GM18867 (cell line): Measurements from ENCODE around the gene SLC9A1.

Experiments used
- ATAC-seq: cut with Tn5 transposase; IDR thresholded peaks from one replicate; pipeline ENCODE4 v1.9.1; 2021; ENCODE audit warnings: mild to moderate bottlenecking, moderate library complexity; ENCODE audit not compliant: unreplicated experiment

Gene SLC9A1

GRCh38 chr1:27084107-27084506, 70.8 kb downstream of the SLC9A1 start:
- ATAC-seq: no peak

GRCh38 chr1:27077968-27078367, 77.0 kb downstream of the SLC9A1 start:
- no peak for ATAC-seq

GRCh38 chr1:27076803-27077202, 78.1 kb downstream of the SLC9A1 start:
- ATAC-seq: no peak

GRCh38 chr1:27074175-27074780, 80.6 kb downstream of the SLC9A1 start:
- no peak for ATAC-seq

GRCh38 chr1:27071049-27071416, 83.9 kb downstream of the SLC9A1 start:
- ATAC-seq: no peak

GRCh38 chr1:27070390-27071048, 84.4 kb downstream of the SLC9A1 start:
- ATAC-seq: no peak

- no peak for ATAC-seq
Measured at GRCh38 chr1:27068922-27069321, 86.0 kb downstream of the SLC9A1 start.

- ATAC-seq: no peak
Measured at GRCh38 chr1:27065999-27066630, 88.8 kb downstream of the SLC9A1 start.

GRCh38 chr1:27060891-27061290, 94.0 kb downstream of the SLC9A1 start:
- no peak for ATAC-seq

- no peak for ATAC-seq
Measured at GRCh38 chr1:27058966-27059669, 95.8 kb downstream of the SLC9A1 start.

GRCh38 chr1:27057801-27058625, 96.9 kb downstream of the SLC9A1 start:
- ATAC-seq: no peak

GRCh38 chr1:27057389-27057788, 97.5 kb downstream of the SLC9A1 start:
- ATAC-seq: no peak

- no peak for ATAC-seq
Measured at GRCh38 chr1:27053977-27054753, 100.8 kb downstream of the SLC9A1 start.

GRCh38 chr1:27052527-27052926, 102.4 kb downstream of the SLC9A1 start:
- no peak for ATAC-seq

GRCh38 chr1:27049607-27050006, 105.3 kb downstream of the SLC9A1 start:
- no peak for ATAC-seq

- no peak for ATAC-seq
Measured at GRCh38 chr1:27049100-27049499, 105.8 kb downstream of the SLC9A1 start.
